Peyer's patch (tissue), 4 donors: Measurements from ENCODE around the gene FALEC.

Source experiments
- POLR2A ChIP-seq, 2 donors: fragments of 450-650 bp; IDR thresholded peaks; one replicate each; pipeline ENCODE4 v1.5.1; 2017; ENCODE audit warnings: antibody characterized with exemption in 2 of 2, mild to moderate bottlenecking in 2 of 2, moderate library complexity in 2 of 2
- TF ChIP-seq, protein P1 (sequence below), 6 experiments: fragments of 450-650 bp in 4 of 6; fragments of 200-600 bp in 2 of 6; sonication (generic) in 1 of 6; IDR thresholded peaks; one replicate each; pipeline ENCODE4 v1.5.1; 2017 to 2019; ENCODE audit warnings: antibody characterized with exemption in 6 of 6, mild to moderate bottlenecking in 3 of 6, moderate library complexity in 1 of 6

DNA sequence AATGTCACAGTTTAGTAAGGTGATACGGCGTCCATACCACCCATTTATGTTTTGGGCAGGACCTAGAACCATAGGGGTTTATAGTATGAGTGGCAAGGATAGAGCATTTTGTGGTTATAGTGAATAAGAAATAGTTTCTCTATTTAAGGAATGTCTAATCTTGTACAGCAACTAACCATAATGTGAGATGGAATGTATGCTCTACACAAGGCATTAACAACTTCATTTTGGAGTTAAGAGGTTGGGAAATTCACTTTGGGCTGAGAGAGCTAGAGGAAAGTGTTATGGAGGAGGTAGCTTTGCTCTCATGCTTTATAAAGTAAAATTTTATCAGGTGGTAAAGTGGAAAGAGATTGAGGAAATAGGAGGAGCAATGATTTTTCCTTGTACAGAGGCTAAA, 66.8 kb downstream of the FALEC start:
- TF ChIP-seq, protein P1, sequence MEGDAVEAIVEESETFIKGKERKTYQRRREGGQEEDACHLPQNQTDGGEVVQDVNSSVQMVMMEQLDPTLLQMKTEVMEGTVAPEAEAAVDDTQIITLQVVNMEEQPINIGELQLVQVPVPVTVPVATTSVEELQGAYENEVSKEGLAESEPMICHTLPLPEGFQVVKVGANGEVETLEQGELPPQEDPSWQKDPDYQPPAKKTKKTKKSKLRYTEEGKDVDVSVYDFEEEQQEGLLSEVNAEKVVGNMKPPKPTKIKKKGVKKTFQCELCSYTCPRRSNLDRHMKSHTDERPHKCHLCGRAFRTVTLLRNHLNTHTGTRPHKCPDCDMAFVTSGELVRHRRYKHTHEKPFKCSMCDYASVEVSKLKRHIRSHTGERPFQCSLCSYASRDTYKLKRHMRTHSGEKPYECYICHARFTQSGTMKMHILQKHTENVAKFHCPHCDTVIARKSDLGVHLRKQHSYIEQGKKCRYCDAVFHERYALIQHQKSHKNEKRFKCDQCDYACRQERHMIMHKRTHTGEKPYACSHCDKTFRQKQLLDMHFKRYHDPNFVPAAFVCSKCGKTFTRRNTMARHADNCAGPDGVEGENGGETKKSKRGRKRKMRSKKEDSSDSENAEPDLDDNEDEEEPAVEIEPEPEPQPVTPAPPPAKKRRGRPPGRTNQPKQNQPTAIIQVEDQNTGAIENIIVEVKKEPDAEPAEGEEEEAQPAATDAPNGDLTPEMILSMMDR (IDR thresholded peaks at IDR 0.05) = no peak
- TF ChIP-seq POLR2A (IDR thresholded peaks at IDR 0.05) = no peak
